ENCODE data around the gene ATAD3B. TPM values are rescaled to one million over a fixed set of nuclear protein-coding genes. Genes with fewer than 3 reads are reported as not detected.
A peak's percentile ranks its signal among the peaks of the same experiment; 100 is the strongest.
"Not testable (repeated sequence)": the region's sequence is repeated elsewhere in the genome, so short reads cannot be mapped to it uniquely, and the experiment has no call there.

Gene ATAD3B
- total RNA-seq, 2 donors from 2014 or later = 15.4 to 30.9 TPM

- H3K9me3 ChIP-seq = no peaks in the 10 kb centered on the region
- no peak overlapping the region for H3K27ac ChIP-seq
- DNase-seq (ENCODE audit: low spot score) = no peak
- no peak for ATAC-seq (ENCODE audit: insufficient number of reproducible peaks, low FRiP score, low read depth)
- no peak overlapping the region for H3K4me3 ChIP-seq
- H3K27me3 ChIP-seq (replicated peaks; ENCODE audit: insufficient read depth) = no peaks in the 10 kb centered on the region
- peaks cover 5 to 26% of the 10 kb centered on the region in 2 donors for H3K4me1 ChIP-seq (ENCODE audit: control insufficient read depth in 1 of 2, low read depth in 2 of 2)
- TF ChIP-seq, protein P1, sequence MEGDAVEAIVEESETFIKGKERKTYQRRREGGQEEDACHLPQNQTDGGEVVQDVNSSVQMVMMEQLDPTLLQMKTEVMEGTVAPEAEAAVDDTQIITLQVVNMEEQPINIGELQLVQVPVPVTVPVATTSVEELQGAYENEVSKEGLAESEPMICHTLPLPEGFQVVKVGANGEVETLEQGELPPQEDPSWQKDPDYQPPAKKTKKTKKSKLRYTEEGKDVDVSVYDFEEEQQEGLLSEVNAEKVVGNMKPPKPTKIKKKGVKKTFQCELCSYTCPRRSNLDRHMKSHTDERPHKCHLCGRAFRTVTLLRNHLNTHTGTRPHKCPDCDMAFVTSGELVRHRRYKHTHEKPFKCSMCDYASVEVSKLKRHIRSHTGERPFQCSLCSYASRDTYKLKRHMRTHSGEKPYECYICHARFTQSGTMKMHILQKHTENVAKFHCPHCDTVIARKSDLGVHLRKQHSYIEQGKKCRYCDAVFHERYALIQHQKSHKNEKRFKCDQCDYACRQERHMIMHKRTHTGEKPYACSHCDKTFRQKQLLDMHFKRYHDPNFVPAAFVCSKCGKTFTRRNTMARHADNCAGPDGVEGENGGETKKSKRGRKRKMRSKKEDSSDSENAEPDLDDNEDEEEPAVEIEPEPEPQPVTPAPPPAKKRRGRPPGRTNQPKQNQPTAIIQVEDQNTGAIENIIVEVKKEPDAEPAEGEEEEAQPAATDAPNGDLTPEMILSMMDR (IDR thresholded peaks at IDR 0.05) = no peak
- H3K36me3 ChIP-seq = no peaks in the 10 kb centered on the region
Observed at GRCh38 chr1:1428174-1428573, 43.4 kb upstream of the ATAD3B start.

- not testable (repeated sequence) for ATAC-seq (ENCODE audit: insufficient number of reproducible peaks, low FRiP score, low read depth); H3K36me3 ChIP-seq; H3K9me3 ChIP-seq; DNase-seq (ENCODE audit: low spot score); H3K4me3 ChIP-seq; H3K27me3 ChIP-seq (replicated peaks; ENCODE audit: insufficient read depth); H3K27ac ChIP-seq
- peaks cover 5 to 33% of the 10 kb centered on the region in 2 donors for H3K4me1 ChIP-seq (ENCODE audit: control insufficient read depth in 1 of 2, low read depth in 2 of 2)
Observed at GRCh38 chr1:1428967-1429366, 42.6 kb upstream of the ATAD3B start.

DNA sequence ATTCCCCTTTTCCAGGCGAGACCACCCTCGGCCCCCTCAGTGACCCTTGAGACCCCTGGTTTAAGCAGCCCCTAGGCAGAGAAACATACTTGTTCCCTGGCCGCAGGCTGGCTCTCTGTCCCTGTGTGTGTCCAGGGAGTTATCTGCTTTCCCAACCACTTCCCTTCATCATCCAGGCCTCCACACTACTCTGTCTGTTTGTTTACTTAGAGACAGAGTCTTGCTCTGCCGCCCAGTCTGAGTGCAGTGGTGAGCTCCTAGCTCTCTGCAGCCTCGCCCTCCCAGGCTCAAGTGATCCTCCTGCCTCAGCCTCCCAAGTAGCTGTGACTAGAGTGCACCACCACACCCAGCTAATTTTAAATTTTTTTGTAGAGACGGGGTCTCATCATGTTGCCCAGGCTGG is 41.9 kb upstream of the ATAD3B start:
- Histone ChIP-seq H3K4me1 (ENCODE audit: control insufficient read depth in 1 of 2, low read depth in 2 of 2) (peaks cover 8 to 40% of the 10 kb centered on the region in 2 donors), H3K27me3 (replicated peaks; ENCODE audit: insufficient read depth) (no peaks in the 10 kb centered on the region), H3K4me3 (no peak overlapping the region), H3K36me3 (no peaks in the 10 kb centered on the region), H3K27ac (peak overlapping the region; percentile 75 to 83), H3K9me3 (no peaks in the 10 kb centered on the region)
- ATAC-seq (ENCODE audit: insufficient number of reproducible peaks, low FRiP score, low read depth) (no peak), DNase-seq (ENCODE audit: low spot score) (no peak)
- TF ChIP-seq, protein P1 (IDR thresholded peaks at IDR 0.05) = no peak

DNA sequence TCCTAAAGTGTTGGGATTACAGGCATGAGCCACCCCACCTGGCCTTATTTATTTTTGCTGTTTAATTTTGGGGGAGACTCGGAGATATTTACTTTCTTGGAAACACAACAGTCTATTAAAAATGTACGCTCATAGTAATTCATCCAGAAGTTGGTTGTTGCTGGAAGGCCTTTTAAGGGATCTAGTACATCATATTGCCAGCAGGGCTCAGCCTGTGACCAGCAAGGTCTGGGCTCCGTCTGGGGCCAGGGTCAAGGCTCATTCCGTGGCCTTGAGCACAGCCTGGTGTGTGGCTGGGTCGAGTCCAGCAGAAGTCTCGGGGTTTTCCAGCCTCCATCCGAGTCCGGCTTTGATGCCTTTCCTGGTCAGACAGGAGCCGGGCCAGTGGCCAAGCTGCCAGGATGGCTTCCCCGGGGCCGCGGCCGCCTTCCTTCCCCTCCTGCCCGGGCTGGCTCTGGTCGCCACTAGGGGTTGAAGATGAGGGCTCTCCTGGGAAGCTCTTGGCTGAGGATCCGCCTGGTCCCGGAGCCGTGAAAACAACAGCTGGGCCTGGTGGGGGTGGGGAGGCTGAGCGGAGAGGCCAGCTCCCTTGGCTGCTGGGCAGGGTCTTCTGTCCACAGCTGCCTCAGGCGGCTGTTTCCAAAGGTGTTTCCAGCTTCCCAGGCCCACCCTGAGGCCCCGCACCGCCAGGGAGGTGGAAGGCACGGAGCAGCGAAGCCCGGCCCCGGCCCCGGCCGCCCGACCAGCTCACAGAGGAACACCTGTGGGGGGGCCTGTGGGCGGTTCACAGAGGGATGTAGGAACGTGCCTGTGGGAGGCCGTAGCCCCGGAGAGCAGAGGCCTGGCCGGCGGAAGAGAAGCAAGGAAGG is 41.2 kb upstream of the ATAD3B start:
- H3K27ac ChIP-seq = peak overlapping the region; percentile 75 to 83
- no peaks in the 10 kb centered on the region for H3K9me3 ChIP-seq
- H3K4me3 ChIP-seq = peak overlapping the region; percentile 45
- no peaks in the 10 kb centered on the region for H3K27me3 ChIP-seq (replicated peaks; ENCODE audit: insufficient read depth)
- DNase-seq (ENCODE audit: low spot score) = no peak
- TF ChIP-seq, protein P1 (IDR thresholded peaks at IDR 0.05) = peak; percentile 24
- no peak for ATAC-seq (ENCODE audit: insufficient number of reproducible peaks, low FRiP score, low read depth)
- peaks cover 10 to 47% of the 10 kb centered on the region in 2 donors for H3K4me1 ChIP-seq (ENCODE audit: control insufficient read depth in 1 of 2, low read depth in 2 of 2)
- H3K36me3 ChIP-seq = no peaks in the 10 kb centered on the region

DNA sequence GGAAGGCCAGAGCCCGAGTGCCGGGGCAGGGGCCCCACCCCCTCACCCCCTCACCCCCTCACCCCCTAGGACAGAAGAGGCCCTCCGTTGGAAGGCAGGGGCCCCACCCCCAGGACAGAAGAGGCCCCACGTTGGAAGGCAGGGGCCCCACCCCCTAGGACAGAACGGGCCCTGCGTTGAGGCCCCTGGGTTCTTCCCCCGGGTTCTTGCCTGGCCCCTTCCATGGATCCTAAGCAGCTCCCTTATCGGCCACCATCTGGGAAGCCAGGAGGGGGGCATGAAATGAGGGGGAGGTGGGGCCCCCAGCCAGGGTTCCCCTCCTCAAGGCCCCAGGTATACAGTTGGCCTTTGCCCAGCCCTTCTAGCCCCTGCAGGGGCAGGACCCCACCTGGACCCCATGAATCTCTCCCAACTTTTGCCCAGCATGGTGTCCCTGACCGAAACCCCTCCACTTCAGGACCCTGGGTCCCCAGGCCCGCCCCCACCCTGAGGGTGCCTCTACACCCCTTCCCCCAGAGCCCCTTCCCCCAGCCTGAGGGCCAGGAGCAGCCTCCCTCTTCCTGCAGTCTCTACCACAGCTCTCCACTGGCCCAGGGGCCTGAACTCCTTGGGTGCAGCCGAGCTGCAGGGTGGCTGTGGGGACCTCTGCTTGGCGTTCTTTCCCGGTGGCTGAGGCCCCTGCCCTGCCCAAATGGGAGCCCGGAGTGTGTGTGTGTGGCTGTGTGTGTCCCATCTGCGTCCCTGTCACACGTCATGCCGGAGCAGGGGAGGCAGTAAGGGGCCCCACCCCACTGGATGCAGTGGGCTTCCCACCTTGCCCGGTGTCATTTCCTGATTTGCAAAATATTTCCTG is 40.3 kb upstream of the ATAD3B start:
- Histone ChIP-seq H3K36me3 (no peaks in the 10 kb centered on the region), H3K4me3 (no peak overlapping the region), H3K4me1 (ENCODE audit: control insufficient read depth in 1 of 2, low read depth in 2 of 2) (peaks cover 14 to 52% of the 10 kb centered on the region in 2 donors), H3K27me3 (replicated peaks; ENCODE audit: insufficient read depth) (no peaks in the 10 kb centered on the region), H3K9me3 (no peaks in the 10 kb centered on the region), H3K27ac (peak overlapping the region; percentile 75 to 83)
- DNase-seq (ENCODE audit: low spot score) = no peak
- TF ChIP-seq, protein P1 (IDR thresholded peaks at IDR 0.05) = no peak
- no peak for ATAC-seq (ENCODE audit: insufficient number of reproducible peaks, low FRiP score, low read depth)

Measured in thoracic aorta (tissue), 2 donors.